HG03045 (cell line): ENCODE results near the gene IRX2.

Source experiments
- ATAC-seq: cut with Tn5 transposase; IDR thresholded peaks from one replicate; pipeline ENCODE4 v1.9.1; 2021; ENCODE audit warnings: mild to moderate bottlenecking, moderate library complexity; ENCODE audit not compliant: unreplicated experiment

Gene IRX2

GRCh38 chr5:2721385-2722138, 29.9 kb downstream of the IRX2 start:
- no peak for ATAC-seq

DNA sequence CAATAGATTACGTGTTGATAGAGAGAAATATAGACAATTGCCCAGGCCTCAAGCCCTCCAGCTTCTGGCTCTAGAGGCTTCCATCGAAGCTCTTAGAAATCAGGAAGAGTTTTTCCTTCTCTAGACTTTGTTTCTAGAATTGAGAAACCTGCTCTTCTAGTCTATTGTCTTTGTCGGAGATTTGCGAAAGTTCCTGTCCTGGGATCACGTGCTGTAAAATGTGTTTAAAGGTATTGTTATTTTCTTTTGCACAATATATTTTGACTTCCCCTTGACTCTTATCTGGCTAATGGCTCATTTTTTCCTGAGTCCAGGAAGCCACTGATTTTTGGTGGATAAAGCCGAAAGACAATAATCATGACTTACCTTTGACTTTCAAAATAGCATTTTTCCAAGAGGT, 32.1 kb downstream of the IRX2 start:
- ATAC-seq = no peak

DNA sequence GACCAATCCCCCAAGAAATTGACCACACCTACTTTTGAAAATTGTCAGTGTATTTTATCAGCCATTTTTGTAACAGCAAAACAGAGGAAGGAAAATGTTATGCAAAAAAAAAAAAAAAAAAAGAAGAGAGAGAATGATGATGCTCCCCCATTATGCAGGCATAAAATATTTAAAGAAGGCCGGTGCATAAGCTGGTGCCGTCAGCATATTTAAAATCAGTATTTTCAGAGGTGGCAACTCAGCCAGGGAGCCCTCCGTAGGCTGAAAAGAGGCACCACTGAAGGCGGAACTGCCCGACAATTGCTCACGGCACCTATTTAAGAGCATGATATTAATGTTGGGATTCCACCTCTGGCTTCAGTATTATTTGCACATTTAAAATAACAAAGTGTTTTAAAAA, 33.4 kb downstream of the IRX2 start:
- no peak for ATAC-seq

DNA sequence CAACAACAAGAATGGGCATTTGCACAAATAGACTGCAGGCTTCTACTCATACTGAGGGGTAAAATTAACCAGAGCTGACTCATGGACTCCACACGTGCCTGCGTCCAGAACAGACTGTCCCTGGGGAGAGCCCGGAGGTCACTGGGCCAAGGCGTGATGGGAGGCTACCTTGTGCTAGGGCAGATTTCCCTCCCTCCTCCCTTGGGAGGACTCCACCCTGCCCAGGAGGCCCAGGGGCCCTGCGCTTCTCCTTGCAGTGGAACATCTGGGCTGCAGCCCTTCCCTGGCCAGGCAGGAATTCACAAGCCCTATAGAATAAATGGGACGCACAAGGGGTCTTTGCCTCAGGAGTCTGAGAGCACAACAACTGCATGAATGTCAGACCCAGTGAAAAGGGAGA, 35.6 kb downstream of the IRX2 start:
- ATAC-seq = no peak

DNA sequence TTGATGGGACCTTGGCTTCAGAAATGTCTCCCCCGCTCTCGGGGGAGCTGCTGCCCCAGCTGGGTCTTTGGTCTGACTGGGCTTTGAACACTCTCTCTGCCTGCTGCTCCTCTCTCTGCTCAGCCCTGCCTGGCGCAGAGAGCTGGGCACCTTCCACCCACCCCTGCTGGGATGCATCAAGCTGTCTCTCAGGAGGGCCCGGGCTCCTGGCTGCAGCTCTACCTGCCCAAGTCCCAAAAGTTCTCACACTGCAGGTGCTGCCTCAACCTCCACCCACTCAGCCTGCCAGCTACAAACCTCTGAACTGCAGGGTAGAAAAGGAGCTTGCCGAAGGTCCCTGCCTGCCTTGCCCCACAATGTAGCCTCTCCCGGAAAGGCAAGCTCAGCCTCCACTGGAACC, 36.7 kb downstream of the IRX2 start:
- no peak for ATAC-seq

GRCh38 chr5:2714026-2714425, 37.5 kb downstream of the IRX2 start:
- no peak for ATAC-seq

DNA sequence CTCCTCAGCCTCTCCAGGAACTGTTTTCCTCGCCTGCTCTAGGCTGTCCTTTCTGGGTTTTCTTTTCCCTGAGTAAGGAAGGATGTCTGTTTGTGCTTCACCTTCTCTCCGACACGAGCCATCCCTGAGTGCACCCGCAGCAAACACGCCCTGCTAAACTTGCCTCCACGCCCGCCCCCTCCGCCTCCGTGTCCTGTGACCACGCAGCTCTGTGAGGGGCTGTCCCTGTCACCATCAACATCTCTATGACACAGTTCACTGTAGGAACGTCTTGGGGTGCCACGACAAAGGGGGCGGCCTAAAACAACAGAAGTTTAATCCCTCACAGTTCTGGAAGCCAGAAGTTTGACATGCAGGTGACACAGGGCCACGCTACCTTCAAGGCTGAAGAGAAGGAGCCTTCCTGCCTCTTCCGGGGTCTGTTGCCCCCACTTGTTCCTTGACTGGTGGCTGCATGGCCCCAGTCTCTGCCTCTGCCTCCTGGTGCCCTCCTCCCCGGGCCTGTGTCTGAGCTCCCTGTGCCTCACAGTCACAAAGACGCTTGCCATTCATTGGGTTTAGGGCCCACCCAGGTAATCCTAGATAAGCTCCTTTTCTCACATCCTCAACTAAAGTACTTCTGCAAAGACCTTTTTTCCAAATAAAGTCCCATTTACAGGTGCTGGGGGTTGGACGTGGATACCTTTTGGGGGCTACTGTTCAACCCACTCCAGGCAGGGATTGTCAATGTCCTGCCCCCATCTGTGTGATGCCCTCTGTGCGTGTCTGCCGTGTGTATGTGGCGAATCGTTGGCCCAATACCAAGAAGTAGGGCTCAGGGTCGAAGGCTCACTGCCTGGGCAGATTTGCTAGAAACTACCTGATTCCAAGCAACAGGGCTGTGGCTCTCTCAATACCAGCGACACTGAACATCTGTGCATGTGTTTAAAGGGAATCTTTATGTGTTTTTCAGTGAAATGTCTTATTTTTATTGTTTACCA, 39.7 kb downstream of the IRX2 start:
- no peak for ATAC-seq

DNA sequence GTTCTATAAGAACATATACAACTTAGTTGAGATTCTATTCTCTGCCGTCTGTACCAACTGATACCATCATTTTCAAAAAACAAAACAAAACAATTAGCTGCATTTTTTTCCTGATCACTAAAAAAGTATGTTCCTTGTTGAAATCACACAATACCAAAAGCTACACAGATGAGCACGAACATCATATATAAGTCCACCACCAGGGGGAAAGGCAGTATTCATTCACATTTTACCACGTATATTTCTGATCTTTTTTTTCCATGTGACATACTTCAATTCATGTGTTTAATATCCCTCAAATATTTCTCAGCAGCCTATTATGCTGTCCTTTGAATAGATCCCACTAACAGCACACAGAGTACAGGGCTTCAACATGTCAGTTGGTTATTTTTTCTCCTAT, 40.6 kb downstream of the IRX2 start:
- no peak for ATAC-seq

DNA sequence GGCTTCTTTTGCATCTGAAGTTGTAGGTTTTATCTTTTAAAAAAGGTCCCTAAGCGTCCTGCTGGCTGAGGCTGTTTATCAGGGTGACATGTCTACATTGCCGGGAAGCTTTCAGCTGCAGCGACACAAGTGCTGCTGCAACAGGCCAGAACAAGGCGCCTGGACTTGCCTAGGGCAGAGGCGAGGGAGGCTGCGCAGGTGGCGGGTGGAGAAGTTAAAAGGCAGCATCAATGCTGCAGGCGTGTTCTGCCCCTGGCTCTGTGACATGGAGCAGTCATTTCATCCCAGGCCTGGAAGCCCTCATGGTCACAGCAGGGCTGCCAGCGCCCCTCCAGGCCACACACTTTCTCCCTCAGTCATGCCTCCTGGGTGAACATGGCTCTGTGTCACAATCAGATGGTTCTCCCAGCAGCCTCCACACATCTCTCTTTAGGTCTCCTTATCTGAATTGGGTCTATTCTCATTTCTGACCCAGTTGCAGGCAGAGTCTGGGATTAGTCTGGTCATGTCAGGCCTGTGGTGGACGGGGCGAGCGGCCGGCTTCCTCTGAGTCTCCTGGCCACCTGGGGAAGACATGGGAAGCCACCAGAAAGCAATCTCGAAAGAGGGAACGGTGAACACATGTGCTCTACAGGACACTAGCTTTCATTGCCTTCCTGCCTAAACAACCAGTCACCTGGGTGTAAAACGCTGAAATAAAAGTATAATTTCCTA, 41.3 kb downstream of the IRX2 start:
- no peak for ATAC-seq

GRCh38 chr5:2708751-2709150, 42.7 kb downstream of the IRX2 start:
- no peak for ATAC-seq

DNA sequence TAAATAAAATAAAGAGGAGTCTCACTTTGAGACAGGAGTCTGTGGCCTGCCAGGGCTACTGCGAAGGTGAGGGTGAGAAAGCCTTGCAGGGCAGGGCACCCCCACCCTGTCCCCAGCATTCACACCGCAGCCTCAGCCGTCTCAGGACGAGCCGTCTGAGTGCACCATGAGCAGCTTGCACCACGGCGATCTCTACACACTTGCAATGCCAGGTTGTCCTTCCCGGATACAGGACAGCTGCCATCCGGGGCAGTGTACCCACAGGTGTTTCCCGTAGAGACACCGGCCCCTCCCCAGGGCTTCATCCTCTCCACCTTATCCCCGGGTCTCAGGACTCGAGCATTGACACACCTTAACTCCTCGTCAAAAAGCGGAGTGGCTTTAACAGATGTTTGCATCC, 43.3 kb downstream of the IRX2 start:
- ATAC-seq = no peak

- no peak for ATAC-seq
Measured at GRCh38 chr5:2705861-2706260, 45.6 kb downstream of the IRX2 start.

DNA sequence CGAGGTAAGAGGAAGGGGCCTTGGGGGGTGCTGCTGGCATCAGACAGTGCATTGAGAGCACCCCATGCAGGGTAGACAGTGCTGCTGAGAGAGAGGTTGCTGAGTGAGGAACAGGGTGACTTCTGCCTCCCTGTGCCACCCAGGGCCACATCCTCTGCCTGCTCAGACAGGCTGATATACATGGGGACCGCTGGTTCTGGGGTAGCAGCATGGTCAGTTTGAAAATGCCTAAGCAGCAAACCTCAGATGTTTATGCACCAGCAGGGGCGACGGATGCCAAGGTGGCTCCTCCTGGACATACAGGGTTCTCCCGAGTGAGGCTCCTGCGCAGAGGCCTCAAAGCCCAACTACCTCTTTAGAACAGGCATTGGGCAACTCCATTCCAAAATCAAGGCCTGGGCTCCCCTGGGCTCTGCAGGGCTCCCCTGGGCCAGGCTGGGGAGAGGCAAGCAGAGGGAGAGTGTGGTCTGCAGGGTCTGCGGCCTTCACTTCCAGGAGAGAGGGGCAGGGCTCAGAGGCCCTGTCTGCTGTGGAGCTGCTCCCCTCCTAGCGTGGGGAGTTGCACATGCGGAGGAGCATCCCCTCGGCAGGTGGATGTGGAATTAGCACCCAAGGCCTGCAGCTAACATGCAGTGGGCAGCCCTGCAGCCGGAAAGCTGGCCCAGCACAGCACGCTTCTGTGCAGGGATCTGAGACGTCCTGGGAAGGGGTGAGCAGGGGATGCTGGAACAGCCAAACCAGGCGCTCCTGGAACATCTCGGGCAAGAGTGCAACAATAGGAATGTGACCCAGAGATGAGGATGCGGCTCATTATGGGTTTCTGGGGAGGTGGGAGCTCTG, 46.5 kb downstream of the IRX2 start:
- ATAC-seq = no peak

GRCh38 chr5:2704111-2704510, 47.4 kb downstream of the IRX2 start:
- ATAC-seq = no peak

GRCh38 chr5:2703615-2704014, 47.9 kb downstream of the IRX2 start:
- ATAC-seq = no peak

DNA sequence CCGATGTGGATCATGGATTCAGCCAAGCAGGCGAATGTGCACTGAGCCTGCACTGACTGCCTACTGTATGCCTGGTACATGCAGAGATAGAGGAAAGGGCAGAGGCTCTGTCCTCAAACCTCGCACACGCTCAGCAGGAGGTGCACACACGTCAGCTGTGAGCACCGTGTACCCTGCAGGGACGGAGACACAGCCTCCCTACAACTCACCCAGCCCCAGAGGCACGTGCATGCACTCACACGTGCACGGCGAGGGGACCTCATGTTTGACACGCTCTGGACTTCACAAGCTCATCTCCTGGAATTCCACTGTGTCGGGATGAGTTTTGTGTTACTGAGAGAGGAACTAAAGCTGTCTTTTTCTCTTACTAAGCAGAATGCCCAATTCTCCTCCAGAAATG, 48.4 kb downstream of the IRX2 start:
- no peak for ATAC-seq

DNA sequence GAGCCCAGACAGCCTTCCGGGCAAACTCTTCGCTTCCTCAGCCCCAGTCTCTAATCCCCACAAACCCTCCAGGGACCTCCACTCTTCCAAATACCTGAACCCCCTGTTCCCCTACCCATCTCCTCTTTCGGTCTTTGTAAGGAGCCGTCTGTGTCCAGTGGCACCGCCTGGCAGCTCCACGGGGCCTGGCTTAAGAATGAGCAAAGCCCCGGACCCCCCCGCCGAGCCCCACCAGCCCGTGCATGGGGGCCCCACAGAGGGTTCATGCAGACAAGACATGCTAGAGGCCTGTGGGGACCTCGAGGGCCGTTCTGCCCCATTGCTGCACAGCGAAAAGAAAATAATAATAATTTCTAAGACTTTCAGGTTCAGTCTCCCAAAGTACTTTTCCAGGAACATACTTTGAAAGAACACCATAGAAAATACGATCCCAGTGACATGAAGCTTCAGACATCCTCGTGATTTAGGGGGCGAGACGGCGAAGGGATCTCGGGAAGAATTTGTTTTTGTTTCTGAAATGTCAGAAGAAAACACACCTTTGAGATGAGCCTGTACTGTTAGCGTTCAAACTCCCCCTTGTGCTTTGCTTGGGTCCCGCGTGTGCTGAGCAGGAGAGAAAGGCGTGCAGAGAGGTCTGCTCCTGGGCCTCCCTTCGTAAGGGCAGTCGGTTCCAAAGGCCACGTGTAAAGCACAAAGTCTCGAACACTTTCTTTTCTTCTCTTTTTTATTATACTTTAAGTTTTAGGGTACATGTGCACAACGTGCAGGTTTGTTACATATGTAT, 49.2 kb downstream of the IRX2 start:
- ATAC-seq = no peak

DNA sequence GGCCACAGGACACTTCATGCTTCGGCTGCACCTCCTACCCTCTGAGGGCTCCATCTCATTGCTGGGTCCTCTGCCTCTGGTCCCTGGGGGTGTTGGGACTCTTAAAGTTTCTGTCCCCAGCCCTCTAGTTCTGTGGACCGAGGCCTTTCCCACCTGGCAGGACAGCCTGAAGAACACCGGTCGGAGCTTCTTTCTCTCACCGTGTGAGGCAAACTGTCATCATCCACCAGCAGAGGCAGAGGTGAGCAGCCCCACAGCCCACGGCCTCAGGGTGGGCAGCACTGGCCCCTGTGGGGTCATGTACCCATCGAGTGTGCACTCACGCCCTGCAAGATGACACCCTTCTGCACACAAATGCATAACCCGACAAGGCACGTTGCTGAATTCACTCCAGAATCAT, 49.9 kb downstream of the IRX2 start:
- no peak for ATAC-seq

- ATAC-seq = no peak
Measured at GRCh38 chr5:2700876-2701275, 50.6 kb downstream of the IRX2 start.

GRCh38 chr5:2699686-2700085, 51.8 kb downstream of the IRX2 start:
- no peak for ATAC-seq
